Muscle layer of colon (tissue), 2 donors: ENCODE measurements around the gene RMI2.

Experiments used
- H3K27ac ChIP-seq: one replicate; pipeline ENCODE4 v1.7.0; 2013; ENCODE audit warnings: low read depth, mild to moderate bottlenecking, low read length, moderate library complexity
- H3K27me3 ChIP-seq, 2 donors: one replicate each; pipeline ENCODE4 v1.7.0; 2013; ENCODE audit warnings: low read length in 2 of 2, mild to moderate bottlenecking in 2 of 2; ENCODE audit not compliant: insufficient read depth in 2 of 2, control insufficient read depth in 1 of 2
- H3K36me3 ChIP-seq: one replicate; pipeline ENCODE4 v1.7.0; 2013; ENCODE audit warnings: mild to moderate bottlenecking, low read length; ENCODE audit not compliant: insufficient read depth
- H3K4me1 ChIP-seq: one replicate; pipeline ENCODE4 v1.7.0; 2013; ENCODE audit warnings: mild to moderate bottlenecking, low read length; ENCODE audit not compliant: insufficient read depth
- H3K4me3 ChIP-seq, 2 donors: one replicate each; pipeline ENCODE4 v1.7.0; 2013; ENCODE audit warnings: low read length in 2 of 2, low read depth in 1 of 2, mild to moderate bottlenecking in 1 of 2, moderate library complexity in 1 of 2
- H3K9ac ChIP-seq: one replicate; pipeline ENCODE4 v1.7.0; 2013; ENCODE audit warnings: low read length
- H3K9me3 ChIP-seq: one replicate; pipeline ENCODE4 v1.7.0; 2013; ENCODE audit warnings: mild to moderate bottlenecking, low read length
- donor health status: abdominal sarcoma.
- donor health status: Adenocarcinoma of cecum.

Gene RMI2

GRCh38 chr16:11384184-11384955 is 39.1 kb downstream of the RMI2 start:
- Histone ChIP-seq H3K27ac (no peak overlapping the region), H3K9me3 (no peaks in the 10 kb centered on the region), H3K4me1 (no peaks in the 10 kb centered on the region), H3K27me3 (no peaks in the 10 kb centered on the region), H3K4me3 (no peak overlapping the region), H3K9ac (no peak overlapping the region), H3K36me3 (no peaks in the 10 kb centered on the region)

GRCh38 chr16:11384956-11385586 is 39.8 kb downstream of the RMI2 start:
- no peak overlapping the region for H3K27ac ChIP-seq
- no peaks in the 10 kb centered on the region for H3K9me3 ChIP-seq
- no peaks in the 10 kb centered on the region for H3K4me1 ChIP-seq
- no peaks in the 10 kb centered on the region for H3K36me3 ChIP-seq
- H3K4me3 ChIP-seq, result no peak overlapping the region
- no peaks in the 10 kb centered on the region for H3K27me3 ChIP-seq
- H3K9ac ChIP-seq, result no peak overlapping the region

- Histone ChIP-seq H3K4me1 (no peaks in the 10 kb centered on the region), H3K9ac (no peak overlapping the region), H3K9me3 (no peaks in the 10 kb centered on the region), H3K27me3 (no peaks in the 10 kb centered on the region), H3K27ac (no peak overlapping the region), H3K4me3 (no peak overlapping the region), H3K36me3 (no peaks in the 10 kb centered on the region)
These were observed 40.9 kb downstream of the RMI2 start for GRCh38 chr16:11386054-11386680.

GRCh38 chr16:11386791-11387546 is 41.7 kb downstream of the RMI2 start:
- Histone ChIP-seq H3K4me3 (no peak overlapping the region), H3K27me3 (no peaks in the 10 kb centered on the region), H3K9me3 (no peaks in the 10 kb centered on the region), H3K4me1 (no peaks in the 10 kb centered on the region), H3K27ac (no peak overlapping the region), H3K36me3 (no peaks in the 10 kb centered on the region), H3K9ac (no peak overlapping the region)

- H3K36me3 ChIP-seq, result no peaks in the 10 kb centered on the region
- H3K4me3 ChIP-seq, result no peak overlapping the region
- no peaks in the 10 kb centered on the region for H3K4me1 ChIP-seq
- no peaks in the 10 kb centered on the region for H3K27me3 ChIP-seq
- H3K27ac ChIP-seq, result no peak overlapping the region
- H3K9me3 ChIP-seq, result no peaks in the 10 kb centered on the region
- no peak overlapping the region for H3K9ac ChIP-seq
These were observed 43.8 kb downstream of the RMI2 start for GRCh38 chr16:11389083-11389482.

GRCh38 chr16:11389631-11390565 is 44.6 kb downstream of the RMI2 start:
- Histone ChIP-seq H3K4me3 (no peak overlapping the region), H3K9ac (no peak overlapping the region), H3K36me3 (no peaks in the 10 kb centered on the region), H3K9me3 (no peaks in the 10 kb centered on the region), H3K27me3 (no peaks in the 10 kb centered on the region), H3K27ac (no peak overlapping the region), H3K4me1 (no peaks in the 10 kb centered on the region)

- Histone ChIP-seq H3K27ac (no peak overlapping the region), H3K4me3 (no peak overlapping the region), H3K9me3 (no peaks in the 10 kb centered on the region), H3K36me3 (no peaks in the 10 kb centered on the region), H3K27me3 (no peaks in the 10 kb centered on the region), H3K4me1 (no peaks in the 10 kb centered on the region), H3K9ac (no peak overlapping the region)
These were observed 45.6 kb downstream of the RMI2 start for GRCh38 chr16:11390573-11391495.

- H3K4me1 ChIP-seq, result peaks cover 4% of the 10 kb centered on the region
- H3K9ac ChIP-seq, result no peak overlapping the region
- no peaks in the 10 kb centered on the region for H3K36me3 ChIP-seq
- H3K27me3 ChIP-seq, result no peaks in the 10 kb centered on the region
- no peak overlapping the region for H3K4me3 ChIP-seq
- no peaks in the 10 kb centered on the region for H3K9me3 ChIP-seq
- no peak overlapping the region for H3K27ac ChIP-seq
These were observed 46.3 kb downstream of the RMI2 start for GRCh38 chr16:11391576-11391975.

GRCh38 chr16:11392041-11392581 is 46.9 kb downstream of the RMI2 start:
- H3K27me3 ChIP-seq, result no peaks in the 10 kb centered on the region
- H3K9me3 ChIP-seq, result no peaks in the 10 kb centered on the region
- no peak overlapping the region for H3K27ac ChIP-seq
- H3K4me1 ChIP-seq, result peaks cover 4% of the 10 kb centered on the region
- H3K36me3 ChIP-seq, result no peaks in the 10 kb centered on the region
- no peak overlapping the region for H3K9ac ChIP-seq
- H3K4me3 ChIP-seq, result no peak overlapping the region

GRCh38 chr16:11393366-11393765 is 48.1 kb downstream of the RMI2 start:
- Histone ChIP-seq H3K9me3 (no peaks in the 10 kb centered on the region), H3K9ac (no peak overlapping the region), H3K4me1 (peaks cover 4% of the 10 kb centered on the region), H3K4me3 (no peak overlapping the region), H3K27ac (no peak overlapping the region), H3K36me3 (no peaks in the 10 kb centered on the region), H3K27me3 (no peaks in the 10 kb centered on the region)
